Activated CD8-positive, alpha-beta memory T cell treated with anti-CD3 and anti-CD28 coated beads, Interleukin-2, amount 50 U/mL, for 24 hours (primary cell): Measurements from ENCODE around the gene LRRD1.
"Not testable (repeated sequence)": the region's sequence is repeated elsewhere in the genome, so short reads cannot be mapped to it uniquely, and the experiment has no call there.

Experiments
- DNase-seq: peaks from one replicate; pipeline ENCODE4 v3.0.0-alpha.2; 2020; ENCODE audit errors: extremely low read depth

Gene LRRD1

GRCh38 chr7:92178928-92179924 is at the start of gene LRRD1:
Gene LRRD1 (minus strand): TSS chr7:92179142. CDS start chr7:92165202, 13,940 bp downstream.
- peak; percentile 72 for DNase-seq

GRCh38 chr7:92228742-92229141 is 49.8 kb upstream of the LRRD1 start:
- DNase-seq, result no peak

- DNase-seq, result no peak
Observed at GRCh38 chr7:92228100-92228499, 49.2 kb upstream of the LRRD1 start.

- no peak for DNase-seq
Observed at GRCh38 chr7:92226981-92227380, 48.0 kb upstream of the LRRD1 start.

GRCh38 chr7:92221766-92222165 is 42.8 kb upstream of the LRRD1 start:
- DNase-seq, result no peak

- DNase-seq, result no peak
Observed at GRCh38 chr7:92206672-92207071, 27.7 kb upstream of the LRRD1 start.

GRCh38 chr7:92205987-92206386 is 27.0 kb upstream of the LRRD1 start:
- no peak for DNase-seq

GRCh38 chr7:92200791-92201190 is 21.8 kb upstream of the LRRD1 start:
- DNase-seq, result no peak

- DNase-seq, result no peak
Observed at GRCh38 chr7:92192326-92192725, 13.4 kb upstream of the LRRD1 start.

GRCh38 chr7:92189246-92189645 is 10.3 kb upstream of the LRRD1 start:
- DNase-seq, result not testable (repeated sequence)

GRCh38 chr7:92184294-92184693 is 5.4 kb upstream of the LRRD1 start:
- DNase-seq, result not testable (repeated sequence)

- DNase-seq, result no peak
Observed at GRCh38 chr7:92177362-92177761, 1.6 kb downstream of the LRRD1 start.

GRCh38 chr7:92169529-92169928 is 9.4 kb downstream of the LRRD1 start:
- not testable (repeated sequence) for DNase-seq

- no peak for DNase-seq
Observed at GRCh38 chr7:92161271-92161670, 17.7 kb downstream of the LRRD1 start.

GRCh38 chr7:92158660-92159575 is 20.0 kb downstream of the LRRD1 start:
- no peak for DNase-seq

GRCh38 chr7:92156990-92157389 is 22.0 kb downstream of the LRRD1 start:
- DNase-seq, result no peak

GRCh38 chr7:92155108-92155739 is 23.7 kb downstream of the LRRD1 start:
- DNase-seq, result no peak

- DNase-seq, result no peak
Observed at GRCh38 chr7:92150450-92151017, 28.4 kb downstream of the LRRD1 start.

- DNase-seq, result no peak
Observed at GRCh38 chr7:92149736-92150239, 29.2 kb downstream of the LRRD1 start.

- DNase-seq, result not testable (repeated sequence)
Observed at GRCh38 chr7:92143192-92143880, 35.6 kb downstream of the LRRD1 start.

- not testable (repeated sequence) for DNase-seq
Observed at GRCh38 chr7:92142791-92143190, 36.2 kb downstream of the LRRD1 start.
